ENCODE measurements around the gene TRAM1L1.

TRAM1L1 gene

DNA sequence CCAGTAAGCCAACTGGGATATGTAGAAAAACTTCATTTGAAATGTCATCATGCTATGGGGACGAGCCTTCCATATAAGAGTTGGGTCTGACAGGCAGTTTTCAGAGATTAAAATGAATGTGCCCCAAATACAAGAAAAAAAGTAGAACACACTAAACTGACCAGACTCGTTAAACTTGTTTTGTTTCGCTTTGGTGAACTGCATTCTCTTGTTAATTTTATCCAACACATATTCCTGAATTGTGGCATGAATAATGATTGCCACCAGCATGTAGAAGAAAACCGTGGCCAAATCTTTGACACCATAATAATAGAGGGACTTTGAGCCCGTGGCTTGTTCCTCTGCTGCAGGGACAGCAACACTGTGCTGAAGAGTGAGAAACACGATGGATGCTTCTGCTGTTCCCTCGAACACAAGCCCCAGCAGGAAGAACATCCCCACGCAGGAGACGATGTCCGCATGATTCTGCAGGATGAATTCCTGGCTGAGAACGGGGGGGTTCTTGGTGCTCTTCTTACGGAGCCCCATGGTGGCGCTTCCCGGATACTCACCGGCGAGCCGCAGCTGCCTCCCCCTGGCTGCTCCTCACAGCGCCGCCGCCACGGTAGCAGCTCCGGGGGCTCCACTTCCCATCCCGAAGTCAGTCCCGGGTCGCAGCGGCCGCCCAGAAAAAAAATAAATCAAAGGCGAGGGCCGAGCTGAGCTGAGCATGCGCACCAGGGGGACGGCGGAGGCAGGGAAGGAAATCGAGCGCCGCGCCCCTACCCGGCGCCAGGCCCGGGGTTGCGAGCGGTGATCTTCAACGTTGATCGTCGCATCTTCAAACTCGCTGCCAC is at the start of gene TRAM1L1:
TRAM1L1 (minus strand) TSS at position 711 of the 836 bp plus-strand sequence; CDS start at position 528, 183 bp downstream.
- H3K9me3 ChIP-seq (ENCODE audit: low read length), result no peaks in the 10 kb centered on the region
- H3K27me3 ChIP-seq (ENCODE audit: control insufficient read depth in 1 of 2, insufficient read depth in 2 of 2, low read length in 2 of 2), result no peaks in the 10 kb centered on the region
- peak within 1 kb of the TSS; percentile 31 for H3K27ac ChIP-seq (ENCODE audit: low read depth, low read length)
- H3K4me3 ChIP-seq (ENCODE audit: low read depth in 1 of 2, low read length in 2 of 2), result peak within 1 kb of the TSS; percentile 81 to 82
- H3K36me3 ChIP-seq (ENCODE audit: insufficient read depth, low read length), result no peaks in the 10 kb centered on the region
- H3K4me1 ChIP-seq (ENCODE audit: insufficient read depth, low read length), result no peaks in the 10 kb centered on the region
- peak within 1 kb of the TSS; percentile 50 for H3K9ac ChIP-seq (ENCODE audit: low read length)

DNA sequence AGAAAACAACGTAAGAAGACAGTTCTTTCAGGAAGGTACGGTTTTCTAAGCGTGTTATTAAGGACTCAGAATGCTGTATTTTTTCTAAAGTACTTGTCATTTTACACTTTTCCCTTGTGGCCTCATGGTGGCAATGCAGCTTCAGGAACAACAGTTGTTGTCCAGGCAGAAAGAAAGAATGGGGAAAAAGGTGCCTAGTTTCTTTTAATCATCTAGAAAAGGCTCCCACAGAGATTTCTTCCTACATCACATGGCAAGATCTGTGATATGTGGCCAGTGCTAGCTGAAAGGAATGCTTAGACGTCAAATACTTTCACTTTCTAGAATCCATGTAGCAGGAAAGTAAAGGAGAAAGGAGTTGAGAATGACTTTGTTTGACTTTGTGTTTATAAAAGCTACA is 49.0 kb upstream of the TRAM1L1 start:
- H3K27ac ChIP-seq (ENCODE audit: low read depth, low read length), result no peak overlapping the region
- no peaks in the 10 kb centered on the region for H3K9me3 ChIP-seq (ENCODE audit: low read length)
- no peaks in the 10 kb centered on the region for H3K36me3 ChIP-seq (ENCODE audit: insufficient read depth, low read length)
- H3K9ac ChIP-seq (ENCODE audit: low read length), result no peak overlapping the region
- H3K4me1 ChIP-seq (ENCODE audit: insufficient read depth, low read length), result no peaks in the 10 kb centered on the region
- peak overlapping the region in 1 of 2 donors; percentile 39 for H3K4me3 ChIP-seq (ENCODE audit: low read depth in 1 of 2, low read length in 2 of 2)
- H3K27me3 ChIP-seq (ENCODE audit: control insufficient read depth in 1 of 2, insufficient read depth in 2 of 2, low read length in 2 of 2), result no peaks in the 10 kb centered on the region

DNA sequence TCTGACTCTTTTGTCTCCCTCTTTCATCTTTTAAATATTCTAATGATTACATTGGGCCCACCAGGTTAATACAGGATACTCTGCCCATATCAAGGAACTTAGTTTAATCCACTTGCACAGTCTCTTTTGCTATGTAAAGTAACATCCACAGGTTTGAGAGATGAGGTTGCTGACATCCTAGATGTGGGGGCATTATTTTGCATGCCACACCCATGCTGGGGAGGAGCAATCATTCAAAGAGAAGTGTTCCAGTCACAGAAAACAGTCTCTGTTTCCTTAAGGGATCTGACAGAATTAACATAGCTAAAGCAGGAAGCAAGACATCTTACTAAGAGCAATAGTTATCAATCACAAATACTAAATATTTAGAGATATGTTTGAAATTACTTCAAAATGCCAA is 11.5 kb upstream of the TRAM1L1 start:
- Histone ChIP-seq H3K36me3 (ENCODE audit: insufficient read depth, low read length) (no peaks in the 10 kb centered on the region), H3K27me3 (ENCODE audit: control insufficient read depth in 1 of 2, insufficient read depth in 2 of 2, low read length in 2 of 2) (no peaks in the 10 kb centered on the region)

DNA sequence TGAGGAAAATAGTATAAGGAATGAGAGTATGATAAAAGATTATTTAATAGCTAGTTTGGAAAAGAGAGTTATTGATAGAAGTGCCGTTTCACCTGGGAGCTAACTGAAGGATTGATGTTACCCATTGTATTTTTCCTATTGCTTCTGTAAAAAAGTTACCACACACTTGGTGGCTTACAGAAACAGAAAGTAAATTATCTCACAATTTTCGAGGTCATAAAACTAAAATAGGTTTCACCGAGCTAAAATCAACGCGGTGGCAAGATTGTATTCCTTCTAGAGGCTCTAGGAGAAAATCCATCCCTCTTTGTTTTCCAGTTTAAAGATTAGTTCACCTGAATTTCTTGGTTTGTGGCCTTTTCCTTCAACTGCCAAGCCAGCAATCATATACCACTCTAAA is 11.1 kb upstream of the TRAM1L1 start:
- no peaks in the 10 kb centered on the region for H3K36me3 ChIP-seq (ENCODE audit: insufficient read depth, low read length)
- no peaks in the 10 kb centered on the region for H3K4me1 ChIP-seq (ENCODE audit: insufficient read depth, low read length)
- H3K4me3 ChIP-seq (ENCODE audit: low read depth in 1 of 2, low read length in 2 of 2), result no peak overlapping the region
- H3K27ac ChIP-seq (ENCODE audit: low read depth, low read length), result no peak overlapping the region
- H3K9me3 ChIP-seq (ENCODE audit: low read length), result no peaks in the 10 kb centered on the region
- H3K9ac ChIP-seq (ENCODE audit: low read length), result no peak overlapping the region
- H3K27me3 ChIP-seq (ENCODE audit: control insufficient read depth in 1 of 2, insufficient read depth in 2 of 2, low read length in 2 of 2), result no peaks in the 10 kb centered on the region

More for the DNA sequence above, 11.5 kb upstream of the TRAM1L1 start:
- H3K9me3 ChIP-seq (ENCODE audit: low read length), result no peaks in the 10 kb centered on the region
- no peak overlapping the region for H3K4me3 ChIP-seq (ENCODE audit: low read depth in 1 of 2, low read length in 2 of 2)
- no peak overlapping the region for H3K27ac ChIP-seq (ENCODE audit: low read depth, low read length)
- no peak overlapping the region for H3K9ac ChIP-seq (ENCODE audit: low read length)
- H3K4me1 ChIP-seq (ENCODE audit: insufficient read depth, low read length), result no peaks in the 10 kb centered on the region

DNA sequence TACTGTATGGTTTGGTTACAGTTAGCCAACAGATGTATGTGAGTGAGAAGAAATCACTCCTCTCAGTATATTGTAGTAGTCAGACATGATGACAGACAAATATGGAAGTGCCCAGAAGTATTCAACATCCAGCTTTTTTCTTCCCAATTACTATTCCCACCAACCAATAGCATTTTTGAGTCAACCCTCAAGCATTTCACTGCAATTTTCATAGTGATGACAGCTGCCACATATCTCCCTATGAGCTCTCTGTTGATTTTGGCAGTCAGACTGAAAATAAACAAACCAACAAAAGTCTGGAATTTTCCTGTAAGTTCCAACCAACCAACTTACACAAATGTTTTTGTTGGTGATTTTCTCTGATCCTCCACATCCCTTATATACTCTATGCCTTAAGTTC is 8.2 kb upstream of the TRAM1L1 start:
- no peaks in the 10 kb centered on the region for H3K9me3 ChIP-seq (ENCODE audit: low read length)

DNA sequence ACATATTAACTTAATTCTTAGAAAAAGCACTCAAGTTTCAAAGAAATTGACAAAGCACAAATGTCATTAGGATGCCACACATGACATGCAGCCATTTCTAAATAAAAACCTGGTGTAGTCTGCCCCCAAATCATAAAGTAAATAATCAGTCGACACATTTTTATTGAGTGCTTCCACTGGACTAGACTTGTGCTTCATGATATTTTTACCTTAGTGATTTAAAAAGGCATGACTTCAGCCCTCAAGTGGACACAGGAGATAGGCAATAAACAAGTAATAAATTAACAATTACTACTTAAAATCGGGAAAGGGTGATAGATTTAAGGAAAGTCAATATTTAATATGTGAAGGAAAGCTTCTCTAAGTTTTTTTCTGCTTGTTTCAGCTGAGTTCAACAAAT is 7.6 kb downstream of the TRAM1L1 start:
- no peak overlapping the region for H3K4me3 ChIP-seq (ENCODE audit: low read depth in 1 of 2, low read length in 2 of 2)
- H3K4me1 ChIP-seq (ENCODE audit: insufficient read depth, low read length), result no peaks in the 10 kb centered on the region
- H3K27me3 ChIP-seq (ENCODE audit: control insufficient read depth in 1 of 2, insufficient read depth in 2 of 2, low read length in 2 of 2), result no peaks in the 10 kb centered on the region
- H3K9ac ChIP-seq (ENCODE audit: low read length), result no peak overlapping the region
- no peaks in the 10 kb centered on the region for H3K9me3 ChIP-seq (ENCODE audit: low read length)
- H3K36me3 ChIP-seq (ENCODE audit: insufficient read depth, low read length), result no peaks in the 10 kb centered on the region
- no peak overlapping the region for H3K27ac ChIP-seq (ENCODE audit: low read depth, low read length)

More for the DNA sequence above, 8.2 kb upstream of the TRAM1L1 start:
- H3K36me3 ChIP-seq (ENCODE audit: insufficient read depth, low read length), result no peaks in the 10 kb centered on the region
- H3K27ac ChIP-seq (ENCODE audit: low read depth, low read length), result no peak overlapping the region
- H3K4me1 ChIP-seq (ENCODE audit: insufficient read depth, low read length), result no peaks in the 10 kb centered on the region
- no peak overlapping the region for H3K9ac ChIP-seq (ENCODE audit: low read length)
- no peak overlapping the region for H3K4me3 ChIP-seq (ENCODE audit: low read depth in 1 of 2, low read length in 2 of 2)
- H3K27me3 ChIP-seq (ENCODE audit: control insufficient read depth in 1 of 2, insufficient read depth in 2 of 2, low read length in 2 of 2), result no peaks in the 10 kb centered on the region

DNA sequence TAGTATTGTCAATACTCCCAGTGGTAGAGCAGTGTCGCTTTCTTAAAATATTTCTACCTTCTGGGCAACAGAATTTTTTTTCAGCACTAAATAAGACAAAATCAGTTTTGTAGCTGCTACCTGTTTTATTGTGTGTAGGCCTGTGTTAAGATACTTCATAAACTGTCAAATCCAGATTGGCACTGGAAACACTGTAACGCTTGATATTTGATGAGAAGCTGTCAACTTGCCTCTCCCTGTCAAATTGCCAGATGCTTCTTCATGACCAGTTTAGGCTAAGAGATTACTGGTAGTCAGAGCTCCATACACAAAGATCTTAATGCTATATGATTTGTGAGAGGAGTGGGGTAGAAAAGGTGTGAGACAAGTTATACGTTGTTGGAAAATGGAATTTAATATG is 17.3 kb downstream of the TRAM1L1 start:
- Histone ChIP-seq H3K4me1 (ENCODE audit: insufficient read depth, low read length) (no peaks in the 10 kb centered on the region), H3K27me3 (ENCODE audit: control insufficient read depth in 1 of 2, insufficient read depth in 2 of 2, low read length in 2 of 2) (no peaks in the 10 kb centered on the region), H3K27ac (ENCODE audit: low read depth, low read length) (no peak overlapping the region), H3K36me3 (ENCODE audit: insufficient read depth, low read length) (no peaks in the 10 kb centered on the region), H3K4me3 (ENCODE audit: low read depth in 1 of 2, low read length in 2 of 2) (no peak overlapping the region), H3K9ac (ENCODE audit: low read length) (no peak overlapping the region), H3K9me3 (ENCODE audit: low read length) (no peaks in the 10 kb centered on the region)

DNA sequence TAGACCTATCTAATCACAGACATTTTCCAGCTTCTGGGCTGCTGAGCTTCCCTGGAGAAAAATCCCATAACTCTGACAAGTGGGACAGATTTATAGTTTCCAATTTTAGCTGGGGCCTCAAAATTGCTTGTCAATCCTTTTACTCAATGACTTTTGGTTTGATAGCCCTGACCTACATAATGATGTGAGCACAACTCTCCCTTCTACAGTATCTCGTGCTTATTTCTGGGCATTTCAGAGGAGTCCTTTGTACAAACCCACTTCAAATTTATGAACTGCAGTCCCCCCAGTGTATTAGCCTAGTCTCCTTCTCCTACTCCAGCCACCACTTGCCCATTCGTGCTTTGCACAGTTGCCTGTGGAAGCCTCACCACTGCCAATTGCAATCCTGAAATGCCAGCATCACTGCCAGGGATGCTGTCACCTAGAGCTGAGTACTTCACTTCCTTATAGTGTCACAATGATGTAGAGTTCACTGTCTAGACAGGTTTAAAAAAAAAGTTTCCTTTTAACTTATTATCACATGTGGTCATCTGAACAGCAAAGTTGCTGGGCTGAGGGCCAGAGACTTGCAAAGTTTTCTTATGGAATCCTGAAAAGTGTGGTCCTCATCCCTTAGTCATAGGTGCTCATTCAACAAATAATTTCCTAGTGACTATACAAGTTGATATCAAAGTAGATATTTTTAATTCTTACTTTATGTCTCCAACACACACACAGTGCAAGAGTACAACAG is 21.2 kb downstream of the TRAM1L1 start:
- Histone ChIP-seq H3K27ac (ENCODE audit: low read depth, low read length) (no peak overlapping the region), H3K4me1 (ENCODE audit: insufficient read depth, low read length) (no peaks in the 10 kb centered on the region), H3K4me3 (ENCODE audit: low read depth in 1 of 2, low read length in 2 of 2) (no peak overlapping the region), H3K9ac (ENCODE audit: low read length) (no peak overlapping the region), H3K27me3 (ENCODE audit: control insufficient read depth in 1 of 2, insufficient read depth in 2 of 2, low read length in 2 of 2) (no peaks in the 10 kb centered on the region), H3K9me3 (ENCODE audit: low read length) (no peaks in the 10 kb centered on the region), H3K36me3 (ENCODE audit: insufficient read depth, low read length) (no peaks in the 10 kb centered on the region)

DNA sequence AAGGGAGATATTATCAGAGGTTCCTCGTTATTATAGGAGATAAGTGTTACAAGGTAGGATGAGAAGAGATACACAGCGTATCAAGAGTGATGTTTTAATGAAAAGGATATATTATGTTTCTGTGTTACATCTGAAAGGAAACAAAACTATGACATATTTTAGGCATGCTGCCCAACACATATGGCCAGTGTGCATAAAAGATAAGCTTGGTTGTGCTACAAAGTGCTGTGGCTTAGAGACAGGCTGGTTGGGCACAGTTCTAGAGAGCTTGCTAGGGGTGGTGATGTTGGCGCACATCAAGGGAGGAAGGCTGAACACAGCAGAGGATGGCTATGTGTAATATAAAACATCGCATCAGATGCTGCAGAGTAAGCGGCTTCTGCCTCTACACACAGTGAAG is 42.4 kb downstream of the TRAM1L1 start:
- H3K9me3 ChIP-seq (ENCODE audit: low read length), result no peaks in the 10 kb centered on the region
- H3K36me3 ChIP-seq (ENCODE audit: insufficient read depth, low read length), result no peaks in the 10 kb centered on the region
- H3K27ac ChIP-seq (ENCODE audit: low read depth, low read length), result no peak overlapping the region
- H3K27me3 ChIP-seq (ENCODE audit: control insufficient read depth in 1 of 2, insufficient read depth in 2 of 2, low read length in 2 of 2), result no peaks in the 10 kb centered on the region
- H3K9ac ChIP-seq (ENCODE audit: low read length), result no peak overlapping the region
- no peak overlapping the region for H3K4me3 ChIP-seq (ENCODE audit: low read depth in 1 of 2, low read length in 2 of 2)
- H3K4me1 ChIP-seq (ENCODE audit: insufficient read depth, low read length), result no peaks in the 10 kb centered on the region

All from muscle layer of colon (tissue), 2 donors.